ENCODE results near the gene PPP1R27. TPM values are rescaled to one million over a fixed set of nuclear protein-coding genes. Genes with fewer than 3 reads are reported as not detected.

Gene PPP1R27
- total RNA-seq, 1 donor from 2014 or later: not detected

GRCh38 chr17:81831563-81831956 lies 3.3 kb downstream of the PPP1R27 start:
- peak overlapping the region; percentile 80 for H3K27ac ChIP-seq
- no peak for DNase-seq (ENCODE audit: extremely low spot score in 2 of 2)
- intact Hi-C loops (cut with DNase I): no loop called here
- peaks cover 56% of the 10 kb centered on the region for H3K4me1 ChIP-seq
- H3K36me3 ChIP-seq: no peaks in the 10 kb centered on the region
- no peaks in the 10 kb centered on the region for H3K9me3 ChIP-seq
- no peaks in the 10 kb centered on the region for H3K27me3 ChIP-seq
- TF ChIP-seq POLR2A (IDR thresholded peaks at IDR 0.05) (no peak), CTCF (IDR thresholded peaks at IDR 0.05) (no peak), POLR2AphosphoS5 (IDR thresholded peaks at IDR 0.05; ENCODE audit: insufficient read depth in 1 of 2, low read depth in 1 of 2) (no peak)
- peak overlapping the region in 1 of 2 donors; percentile 61 for H3K4me3 ChIP-seq

- Histone ChIP-seq H3K4me1 (peaks cover 56% of the 10 kb centered on the region), H3K9me3 (no peaks in the 10 kb centered on the region), H3K4me3 (no peak overlapping the region), H3K27ac (no peak overlapping the region), H3K36me3 (no peaks in the 10 kb centered on the region), H3K27me3 (no peaks in the 10 kb centered on the region)
- intact Hi-C loops (cut with DNase I): no loop called here
- DNase-seq (ENCODE audit: extremely low spot score in 2 of 2): no peak
- no peak for TF ChIP-seq POLR2AphosphoS5 (IDR thresholded peaks at IDR 0.05; ENCODE audit: insufficient read depth in 1 of 2, low read depth in 1 of 2)
- TF ChIP-seq CTCF (IDR thresholded peaks at IDR 0.05): no peak
- no peak for TF ChIP-seq POLR2A (IDR thresholded peaks at IDR 0.05)
Observed at GRCh38 chr17:81829858-81830257, 5.0 kb downstream of the PPP1R27 start.

- Histone ChIP-seq H3K4me3 (no peak overlapping the region), H3K27ac (no peak overlapping the region), H3K4me1 (peaks cover 56% of the 10 kb centered on the region), H3K9me3 (no peaks in the 10 kb centered on the region), H3K36me3 (peaks cover 0 to 4% of the 10 kb centered on the region in 2 donors), H3K27me3 (no peaks in the 10 kb centered on the region)
- intact Hi-C loops (cut with DNase I): no loop called here
- no peak for DNase-seq (ENCODE audit: extremely low spot score in 2 of 2)
- no peak for TF ChIP-seq POLR2AphosphoS5 (IDR thresholded peaks at IDR 0.05; ENCODE audit: insufficient read depth in 1 of 2, low read depth in 1 of 2)
Observed at GRCh38 chr17:81828656-81829055, 6.2 kb downstream of the PPP1R27 start.

- DNase-seq (ENCODE audit: extremely low spot score in 2 of 2): no peak
Observed at GRCh38 chr17:81825841-81826466, 8.9 kb downstream of the PPP1R27 start.

GRCh38 chr17:81824595-81824994 lies 10.3 kb downstream of the PPP1R27 start:
- peaks cover 0 to 4% of the 10 kb centered on the region in 2 donors for H3K36me3 ChIP-seq
- intact Hi-C loops (cut with DNase I): no loop called here
- TF ChIP-seq CTCF (IDR thresholded peaks at IDR 0.05) (no peak), POLR2A (IDR thresholded peaks at IDR 0.05) (no peak), POLR2AphosphoS5 (IDR thresholded peaks at IDR 0.05; ENCODE audit: insufficient read depth in 1 of 2, low read depth in 1 of 2) (no peak)
- peaks cover 48% of the 10 kb centered on the region for H3K4me1 ChIP-seq
- H3K4me3 ChIP-seq: no peak overlapping the region
- H3K9me3 ChIP-seq: no peaks in the 10 kb centered on the region
- H3K27me3 ChIP-seq: no peaks in the 10 kb centered on the region
- DNase-seq (ENCODE audit: extremely low spot score in 2 of 2): no peak
- no peak overlapping the region for H3K27ac ChIP-seq

More at GRCh38 chr17:81825841-81826466, 8.9 kb downstream of the PPP1R27 start:
- no peak for TF ChIP-seq CTCF (IDR thresholded peaks at IDR 0.05)
- TF ChIP-seq POLR2A (IDR thresholded peaks at IDR 0.05): no peak
- no peak for TF ChIP-seq POLR2AphosphoS5 (IDR thresholded peaks at IDR 0.05; ENCODE audit: insufficient read depth in 1 of 2, low read depth in 1 of 2)
- no peaks in the 10 kb centered on the region for H3K27me3 ChIP-seq
- H3K36me3 ChIP-seq: peaks cover 0 to 4% of the 10 kb centered on the region in 2 donors
- no peak overlapping the region for H3K4me3 ChIP-seq
- peaks cover 60% of the 10 kb centered on the region for H3K4me1 ChIP-seq
- no peaks in the 10 kb centered on the region for H3K9me3 ChIP-seq
- intact Hi-C loops (cut with DNase I): no loop called here
- no peak overlapping the region for H3K27ac ChIP-seq

All from vagina (tissue), 2 donors.